GM12892 (cell line): ENCODE measurements around the gene P4HTM.

ENCODE experiments used
- POLR2A ChIP-seq: IDR thresholded peaks from 2 replicates; pipeline ENCODE4 v1.6.1; 2011; ENCODE audit warnings: low read depth, low read length, control low read depth
- POLR2AphosphoS5 ChIP-seq: IDR thresholded peaks from 2 replicates; pipeline ENCODE4 v1.6.1; 2011; ENCODE audit warnings: low read depth, low read length, control low read depth
- TAF1 ChIP-seq: IDR thresholded peaks from 2 replicates; pipeline ENCODE4 v1.6.1; 2011; ENCODE audit warnings: low read depth, mild to moderate bottlenecking, control low read depth, low read length, borderline replicate concordance

GRCh38 chr3:48990636-48991469 lies 812 bp downstream of the P4HTM start:
- TF ChIP-seq POLR2AphosphoS5 (no peak), POLR2A (peak; percentile 19; the same call in 1 of the 2 replicates), TAF1 (no peak)
